GM21447 (cell line): ENCODE data around the gene VPS54.
A peak's percentile ranks its signal among the peaks of the same experiment; 100 is the strongest.
"Not testable (repeated sequence)": the region's sequence is repeated elsewhere in the genome, so short reads cannot be mapped to it uniquely, and the experiment has no call there.

Source experiments
- ATAC-seq: cut with Tn5 transposase; IDR thresholded peaks from one replicate; pipeline ENCODE4 v1.9.1; 2021; ENCODE audit not compliant: unreplicated experiment

Gene VPS54

GRCh38 chr2:63874204-63875130, 144.8 kb downstream of the VPS54 start:
- ATAC-seq, result no peak

- ATAC-seq, result no peak
Observed at GRCh38 chr2:63872571-63873328, 146.5 kb downstream of the VPS54 start.

GRCh38 chr2:63871864-63872263, 147.4 kb downstream of the VPS54 start:
- ATAC-seq, result no peak

- ATAC-seq, result no peak
Observed at GRCh38 chr2:63870679-63871078, 148.5 kb downstream of the VPS54 start.

- ATAC-seq, result no peak
Observed at GRCh38 chr2:63866009-63866709, 153.1 kb downstream of the VPS54 start.

GRCh38 chr2:63865159-63865799, 153.9 kb downstream of the VPS54 start:
- ATAC-seq, result no peak

GRCh38 chr2:63863707-63864106, 155.5 kb downstream of the VPS54 start:
- ATAC-seq, result no peak

- no peak for ATAC-seq
Observed at GRCh38 chr2:63862806-63863205, 156.4 kb downstream of the VPS54 start.

- ATAC-seq, result peak; percentile 57
Observed at GRCh38 chr2:63861220-63861822, 157.9 kb downstream of the VPS54 start.

- no peak for ATAC-seq
Observed at GRCh38 chr2:63858291-63858690, 160.9 kb downstream of the VPS54 start.

- ATAC-seq, result no peak
Observed at GRCh38 chr2:63856303-63856603, 163.0 kb downstream of the VPS54 start.

GRCh38 chr2:63855418-63856302, 163.6 kb downstream of the VPS54 start:
- no peak for ATAC-seq

- no peak for ATAC-seq
Observed at GRCh38 chr2:63853527-63854310, 165.5 kb downstream of the VPS54 start.

GRCh38 chr2:63851691-63852311, 167.4 kb downstream of the VPS54 start:
- no peak for ATAC-seq

- no peak for ATAC-seq
Observed at GRCh38 chr2:63850649-63851048, 168.6 kb downstream of the VPS54 start.

- ATAC-seq, result no peak
Observed at GRCh38 chr2:63850204-63850571, 169.0 kb downstream of the VPS54 start.

GRCh38 chr2:63849381-63850203, 169.6 kb downstream of the VPS54 start:
- ATAC-seq, result no peak

- ATAC-seq, result not testable (repeated sequence)
Observed at GRCh38 chr2:63847571-63847970, 171.7 kb downstream of the VPS54 start.
